Lung microvascular endothelial cell (primary cell): ENCODE results near the gene SLC25A38. TPM values are rescaled to one million over a fixed set of nuclear protein-coding genes. Genes with fewer than 3 reads are reported as not detected.

Source experiments
- DNase-seq, 2 donors: peaks; one replicate each; pipeline versions ENCODE4 v3.0.0 to v3.0.0-alpha.2; 2010; ENCODE audit warnings: low read depth in 2 of 2
- total RNA-seq: library from RNA; depleted of rRNA; stranded (reverse); fragments of >200 nt; gene quantifications from 2 replicates; pipeline ENCODE4 v1.2.1, GENCODE V29; 2014

SLC25A38 gene
- total RNA-seq, 1 donor from 2014 or later, result 16.1 TPM

- DNase-seq, result peak; percentile 35 to 83
Measured at GRCh38 chr3:39433642-39434041, 50.5 kb downstream of the SLC25A38 start.

GRCh38 chr3:39434574-39434973, 51.4 kb downstream of the SLC25A38 start:
- no peak for DNase-seq

GRCh38 chr3:39435006-39435748, 52.0 kb downstream of the SLC25A38 start:
- DNase-seq, result no peak

- DNase-seq, result no peak
Measured at GRCh38 chr3:39438880-39439279, 55.7 kb downstream of the SLC25A38 start.

- DNase-seq, result no peak
Measured at GRCh38 chr3:39440316-39440715, 57.1 kb downstream of the SLC25A38 start.

GRCh38 chr3:39443530-39443929, 60.4 kb downstream of the SLC25A38 start:
- peak; percentile 19 to 45 for DNase-seq

- no peak for DNase-seq
Measured at GRCh38 chr3:39445927-39446326, 62.8 kb downstream of the SLC25A38 start.

GRCh38 chr3:39446444-39446843, 63.3 kb downstream of the SLC25A38 start:
- DNase-seq, result no peak

Other genes starting within 250 kb of the SLC25A38 start
- 7.6 and 10.5 TPM in 2 replicates for gene CSRNP1, start 229.8 kb upstream of the SLC25A38 start, total RNA-seq
- not detected in 2 replicates for gene XIRP1, start 190.8 kb upstream of the SLC25A38 start, total RNA-seq
- not detected in 2 replicates for gene CX3CR1, start 103.3 kb upstream of the SLC25A38 start, total RNA-seq
- not detected in 2 replicates for gene CCR8, start 53.7 kb upstream of the SLC25A38 start, total RNA-seq
- gene RPSA, start 23.4 kb downstream of the SLC25A38 start, total RNA-seq, result 1,101 and 1,430 TPM in 2 replicates
- gene MOBP, start 84.3 kb downstream of the SLC25A38 start, total RNA-seq, result under 0.01 TPM in 1 of 2 replicates, not detected in the other